Neural crest cell (in vitro differentiated cells): ENCODE measurements around the gene NSD2. TPM values are rescaled to one million over a fixed set of nuclear protein-coding genes. Genes with fewer than 3 reads are reported as not detected.

Experiments
- DNase-seq: peaks from one replicate; pipeline ENCODE4 v3.0.0; 2021; ENCODE audit warnings: low read depth, mixed read lengths, low spot score
- H3K27ac Mint-ChIP-seq: one replicate; pipeline ENCODE4 v1.8.0; 2021; ENCODE audit warnings: mild to moderate bottlenecking, mixed read lengths; ENCODE audit not compliant: unreplicated experiment
- H3K27me3 Mint-ChIP-seq: 2 replicates; pipeline ENCODE4 v1.8.0; 2021; ENCODE audit warnings: low read depth, mild to moderate bottlenecking, mixed read lengths
- H3K36me3 Mint-ChIP-seq: 2 replicates; pipeline ENCODE4 v1.8.0; 2021; ENCODE audit warnings: low read depth, mild to moderate bottlenecking, mixed read lengths
- H3K4me1 Mint-ChIP-seq: 2 replicates; pipeline ENCODE4 v1.8.0; 2021; ENCODE audit warnings: mixed read lengths
- H3K4me3 Mint-ChIP-seq: one replicate; pipeline ENCODE4 v1.8.0; 2021; ENCODE audit warnings: mild to moderate bottlenecking, mixed read lengths
- H3K9me3 Mint-ChIP-seq: 2 replicates; pipeline ENCODE4 v1.8.0; 2021; ENCODE audit warnings: mixed read lengths
- CTCF ChIP-seq: fragments of 200-600 bp; sonication (generic); conservative IDR thresholded peaks from 2 replicates; pipeline ENCODE4 v1.5.0; 2021; ENCODE audit warnings: antibody characterized with exemption, mild to moderate bottlenecking
- total RNA-seq: library from RNA; stranded (reverse); gene quantifications from 2 replicates; pipeline ENCODE4 v1.2.1, GENCODE V29; 2021

The NSD2 gene
- total RNA-seq, 1 donor from 2014 or later: 274 TPM

- peaks cover 2% of the 10 kb centered on the region for H3K36me3 Mint-ChIP-seq
- no peak overlapping the region for H3K27ac Mint-ChIP-seq
- H3K9me3 Mint-ChIP-seq: no peaks in the 10 kb centered on the region
- H3K4me1 Mint-ChIP-seq: peaks cover 55% of the 10 kb centered on the region
- H3K4me3 Mint-ChIP-seq: no peak overlapping the region
- TF ChIP-seq CTCF: no peak
- no peaks in the 10 kb centered on the region for H3K27me3 Mint-ChIP-seq
- DNase-seq: no peak
Measured at GRCh38 chr4:1883583-1883982, 12.4 kb downstream of the NSD2 start.

GRCh38 chr4:1885414-1885813 is 14.2 kb downstream of the NSD2 start:
- no peak for DNase-seq
- Mint-ChIP-seq H3K36me3 (peaks cover 5% of the 10 kb centered on the region), H3K9me3 (no peaks in the 10 kb centered on the region), H3K4me1 (peaks cover 44% of the 10 kb centered on the region), H3K27ac (peak overlapping the region; percentile 37), H3K27me3 (no peaks in the 10 kb centered on the region), H3K4me3 (no peak overlapping the region)
- no peak for TF ChIP-seq CTCF

GRCh38 chr4:1887052-1887451 is 15.9 kb downstream of the NSD2 start:
- TF ChIP-seq CTCF: no peak
- H3K36me3 Mint-ChIP-seq: peaks cover 7% of the 10 kb centered on the region
- no peaks in the 10 kb centered on the region for H3K9me3 Mint-ChIP-seq
- no peak overlapping the region for H3K27ac Mint-ChIP-seq
- H3K27me3 Mint-ChIP-seq: no peaks in the 10 kb centered on the region
- peaks cover 36% of the 10 kb centered on the region for H3K4me1 Mint-ChIP-seq
- no peak for DNase-seq
- no peak overlapping the region for H3K4me3 Mint-ChIP-seq

- TF ChIP-seq CTCF: no peak
- Mint-ChIP-seq H3K4me3 (no peak overlapping the region), H3K9me3 (no peaks in the 10 kb centered on the region), H3K4me1 (peaks cover 23% of the 10 kb centered on the region), H3K27ac (no peak overlapping the region), H3K27me3 (no peaks in the 10 kb centered on the region), H3K36me3 (peaks cover 10% of the 10 kb centered on the region)
- DNase-seq: no peak
Measured at GRCh38 chr4:1890979-1891570, 19.9 kb downstream of the NSD2 start.

GRCh38 chr4:1895971-1896657 is 24.9 kb downstream of the NSD2 start:
- no peaks in the 10 kb centered on the region for H3K27me3 Mint-ChIP-seq
- H3K27ac Mint-ChIP-seq: no peak overlapping the region
- TF ChIP-seq CTCF: no peak
- no peak for DNase-seq
- no peak overlapping the region for H3K4me3 Mint-ChIP-seq
- peaks cover 10% of the 10 kb centered on the region for H3K36me3 Mint-ChIP-seq
- peaks cover 15% of the 10 kb centered on the region for H3K4me1 Mint-ChIP-seq
- H3K9me3 Mint-ChIP-seq: no peaks in the 10 kb centered on the region
